ENCODE results near the gene ERI3.

ERI3 gene

GRCh38 chr1:44316231-44316759 lies 38.8 kb downstream of the ERI3 start:
- DNase-seq (ENCODE audit: low read depth in 2 of 2), result no peak

DNA sequence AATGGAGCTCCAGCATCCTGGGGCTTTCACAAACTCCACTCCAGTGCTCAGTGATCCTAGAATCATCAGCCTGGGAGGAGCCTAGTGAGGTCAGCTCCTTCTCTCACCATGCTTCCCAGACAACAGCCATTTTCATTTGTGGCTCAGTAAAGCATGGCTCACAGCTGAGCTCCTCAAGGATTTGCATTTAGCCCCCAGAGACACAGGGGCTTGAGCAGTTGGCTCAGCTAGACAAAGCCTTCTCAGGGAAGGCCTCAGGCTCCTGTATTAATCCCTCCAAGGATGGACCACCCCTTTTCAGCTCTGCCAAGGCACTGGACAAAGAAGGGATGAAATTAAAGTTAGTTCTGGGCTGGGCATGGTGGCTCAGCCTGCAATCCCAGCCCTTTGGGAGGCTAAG lies 39.5 kb downstream of the ERI3 start:
- no peak for DNase-seq (ENCODE audit: low read depth in 2 of 2)

- no peak for DNase-seq (ENCODE audit: low read depth in 2 of 2)
These were observed 40.6 kb downstream of the ERI3 start for GRCh38 chr1:44314452-44314851.

- DNase-seq (ENCODE audit: low read depth in 2 of 2), result no peak
These were observed 41.7 kb downstream of the ERI3 start for GRCh38 chr1:44313265-44313918.

GRCh38 chr1:44312399-44313196 lies 42.5 kb downstream of the ERI3 start:
- DNase-seq (ENCODE audit: low read depth in 2 of 2), result no peak

- DNase-seq (ENCODE audit: low read depth in 2 of 2), result no peak
These were observed 45.1 kb downstream of the ERI3 start for GRCh38 chr1:44310006-44310405.

- DNase-seq (ENCODE audit: low read depth in 2 of 2), result no peak
These were observed 49.1 kb downstream of the ERI3 start for GRCh38 chr1:44305962-44306422.

DNA sequence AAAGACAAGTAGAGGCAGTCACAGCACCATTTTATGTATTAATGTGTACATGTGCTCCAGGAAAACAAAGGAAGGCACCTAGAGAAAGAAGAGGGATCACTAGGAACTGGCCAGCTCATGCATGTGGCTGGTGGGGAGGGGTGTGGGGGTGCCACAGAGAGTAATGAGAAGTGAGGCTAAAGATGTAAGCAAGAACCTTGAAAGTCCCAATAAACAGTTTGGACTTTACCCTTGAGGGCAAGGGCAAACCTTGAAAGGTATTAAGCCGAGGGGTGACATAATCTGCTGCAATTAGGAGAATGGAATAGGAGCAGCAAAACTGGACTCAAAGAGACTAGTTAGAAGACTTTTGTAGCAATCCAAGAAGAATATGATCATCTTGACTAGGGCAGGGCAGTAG lies 51.5 kb downstream of the ERI3 start:
- DNase-seq (ENCODE audit: low read depth in 2 of 2), result no peak

DNA sequence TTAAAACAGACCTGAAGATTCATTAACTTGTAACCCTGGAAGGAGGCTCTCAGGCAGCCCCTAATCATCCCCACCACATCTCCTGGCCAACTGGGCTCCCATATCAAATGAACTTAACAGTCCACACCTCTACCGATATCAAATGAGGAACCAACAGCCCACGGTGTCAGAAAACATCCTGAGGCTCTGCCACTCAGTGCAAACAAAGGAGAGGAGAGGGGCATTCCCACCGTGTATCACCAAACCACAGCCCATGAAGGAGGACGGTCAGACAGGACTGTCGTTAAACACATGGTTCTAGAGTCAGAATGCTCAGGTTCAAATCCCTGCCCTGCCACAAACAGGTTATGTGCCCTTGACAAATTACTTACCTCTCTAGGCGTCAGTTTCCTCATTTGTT lies 52.5 kb downstream of the ERI3 start:
- DNase-seq (ENCODE audit: low read depth in 2 of 2), result no peak

GRCh38 chr1:44301442-44301841 lies 53.6 kb downstream of the ERI3 start:
- DNase-seq (ENCODE audit: low read depth in 2 of 2), result no peak

- no peak for DNase-seq (ENCODE audit: low read depth in 2 of 2)
These were observed 54.2 kb downstream of the ERI3 start for GRCh38 chr1:44300852-44301251.

GRCh38 chr1:44297695-44298400 lies 57.2 kb downstream of the ERI3 start:
- no peak for DNase-seq (ENCODE audit: low read depth in 2 of 2)

- no peak for DNase-seq (ENCODE audit: low read depth in 2 of 2)
These were observed 58.3 kb downstream of the ERI3 start for GRCh38 chr1:44296806-44297205.

GRCh38 chr1:44296086-44296485 lies 59.0 kb downstream of the ERI3 start:
- no peak for DNase-seq (ENCODE audit: low read depth in 2 of 2)

DNA sequence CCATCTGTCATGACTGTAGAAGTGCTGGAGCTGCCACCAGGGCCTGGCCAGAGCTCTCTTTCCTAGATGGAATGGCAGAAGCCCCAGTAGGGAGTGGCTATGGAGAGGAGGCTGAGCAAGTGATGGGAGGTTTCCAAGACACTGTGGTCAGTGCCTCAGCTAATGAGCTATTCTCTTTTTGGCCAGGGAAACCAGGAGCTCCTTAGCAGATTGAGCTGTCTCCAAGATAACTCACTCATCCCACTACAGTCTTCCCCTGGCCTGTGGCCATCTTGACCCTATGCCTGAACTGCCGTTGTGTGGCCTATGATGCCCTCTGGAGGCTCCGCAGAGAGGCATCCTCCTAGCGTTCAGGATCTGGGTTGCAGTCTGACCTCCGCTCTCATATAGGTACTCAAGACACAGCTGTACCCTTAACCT lies 60.5 kb downstream of the ERI3 start:
- no peak for DNase-seq (ENCODE audit: low read depth in 2 of 2)

DNA sequence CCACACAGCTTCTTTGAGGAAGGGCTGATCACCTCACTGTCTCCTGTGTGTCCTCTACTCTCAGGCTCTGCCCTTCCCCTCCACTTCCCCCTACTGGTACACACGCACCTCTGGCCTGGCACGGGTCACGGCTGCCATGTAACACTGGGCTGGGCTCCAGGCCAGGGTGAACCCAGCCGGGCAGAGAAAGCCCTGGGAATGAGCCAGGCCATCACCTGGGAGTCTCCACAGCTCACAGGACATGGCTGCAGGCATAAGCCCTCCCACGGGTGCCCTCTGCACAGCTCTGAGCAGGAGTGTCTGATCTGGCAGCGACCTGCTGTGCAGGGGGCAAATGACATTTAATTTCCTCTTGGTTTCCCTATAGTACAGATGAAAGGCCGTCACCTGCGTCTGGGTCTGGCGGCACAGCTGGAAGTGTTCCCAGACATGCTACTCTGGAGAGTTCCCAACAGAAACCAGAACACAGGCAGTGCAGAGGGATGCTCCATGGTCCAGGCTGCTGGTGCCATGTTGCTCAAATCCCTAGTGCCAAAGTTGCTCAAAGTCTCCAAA lies 61.2 kb downstream of the ERI3 start:
- no peak for DNase-seq (ENCODE audit: low read depth in 2 of 2)

DNA sequence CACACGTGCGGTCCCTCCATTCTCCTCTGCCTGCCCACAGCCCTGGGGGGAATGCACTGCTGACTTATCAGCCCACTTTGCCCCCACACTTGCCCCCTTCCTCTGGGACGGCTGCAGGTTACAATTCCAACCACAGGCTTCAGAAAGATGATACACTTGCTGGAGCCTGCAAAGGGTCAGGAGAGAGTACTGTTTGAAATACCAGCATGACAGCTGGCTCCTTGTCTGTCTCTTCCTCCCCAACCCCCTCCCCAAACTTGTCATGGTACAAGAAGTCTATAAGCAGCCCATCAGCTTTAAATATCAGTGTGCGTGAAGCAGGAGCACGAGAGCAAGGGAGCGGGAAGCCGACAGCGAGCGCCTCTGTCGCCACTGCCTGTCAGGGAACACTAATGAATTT lies 62.4 kb downstream of the ERI3 start:
- DNase-seq (ENCODE audit: low read depth in 2 of 2), result no peak

DNA sequence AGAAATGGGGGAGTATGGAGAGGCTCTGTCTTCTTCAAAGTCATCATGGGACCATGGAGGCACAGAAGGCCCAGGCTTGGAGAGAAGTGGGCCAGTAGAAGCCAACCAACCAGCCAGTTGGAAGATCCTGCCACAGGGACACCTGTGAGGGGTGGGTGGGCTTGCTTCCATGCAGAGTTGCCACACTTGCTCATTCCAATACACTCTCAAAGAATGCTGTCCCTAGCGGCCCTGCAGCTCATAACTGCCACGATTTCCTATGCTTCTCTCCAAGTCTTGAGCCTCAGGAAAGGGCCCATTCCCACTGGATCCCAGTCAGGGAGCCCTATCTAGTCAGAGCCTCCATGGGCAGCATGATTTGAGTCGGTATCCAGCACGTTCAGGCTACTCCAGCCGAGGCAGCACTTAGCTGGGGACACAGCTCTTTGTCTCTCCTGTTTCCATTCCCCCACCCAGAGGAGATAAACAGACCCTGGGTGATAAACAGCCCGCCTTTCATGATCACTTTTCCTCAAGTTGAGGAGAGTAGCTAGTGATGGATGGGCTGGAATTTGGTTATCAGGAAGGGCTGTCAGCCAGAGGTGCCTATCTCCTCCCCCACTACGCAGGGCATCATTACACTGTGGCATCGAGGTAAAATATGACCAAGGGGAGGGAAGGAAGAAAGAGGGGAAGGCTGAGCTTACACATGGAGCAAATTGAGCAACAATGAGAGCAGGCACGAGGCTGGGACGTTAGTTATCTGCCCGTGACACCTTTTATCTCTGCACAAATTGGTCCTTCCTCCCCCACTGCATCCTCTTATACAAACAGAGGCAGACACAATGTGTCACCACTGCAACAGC lies 64.6 kb downstream of the ERI3 start:
- DNase-seq (ENCODE audit: low read depth in 2 of 2), result no peak

- DNase-seq (ENCODE audit: low read depth in 2 of 2), result no peak
These were observed 65.5 kb downstream of the ERI3 start for GRCh38 chr1:44289530-44289929.

DNA sequence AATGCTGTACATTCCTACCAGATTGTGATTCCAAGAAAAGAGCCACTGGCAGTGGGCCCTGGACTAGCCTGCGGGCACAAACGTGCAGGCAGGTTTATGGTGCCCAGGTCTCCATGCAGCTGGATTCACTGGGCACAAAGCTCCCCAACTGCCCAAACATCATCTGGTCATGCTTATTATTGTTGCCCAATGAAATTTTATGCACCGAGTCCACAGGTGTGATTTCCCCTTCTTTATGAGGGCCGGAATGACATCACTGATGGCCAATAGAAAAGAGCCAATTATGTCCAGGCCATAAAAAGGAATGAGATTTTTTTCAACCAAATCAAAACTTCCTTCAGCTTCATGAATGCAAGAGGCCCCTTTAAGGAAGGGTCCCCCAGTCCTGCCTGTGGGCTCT lies 66.2 kb downstream of the ERI3 start:
- DNase-seq (ENCODE audit: low read depth in 2 of 2), result no peak

DNA sequence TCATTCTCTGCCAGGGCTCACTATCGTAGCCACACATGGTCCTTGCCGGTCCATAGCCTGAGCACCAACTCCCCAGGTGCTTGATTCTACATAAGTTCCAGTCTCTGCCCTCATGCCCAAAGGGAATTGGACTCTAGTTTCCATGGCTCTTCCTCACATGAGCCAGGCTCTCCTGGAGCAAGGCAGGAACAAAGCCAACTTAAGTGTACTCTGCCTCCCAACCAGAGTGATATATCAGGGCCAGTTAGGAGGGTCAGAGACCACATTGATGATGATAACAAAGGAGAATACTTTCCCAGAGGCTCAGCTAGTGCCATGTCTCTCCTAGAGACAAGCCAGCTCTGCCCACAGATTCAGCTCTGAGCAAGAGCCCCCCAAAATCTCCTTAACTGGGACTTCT lies 70.9 kb downstream of the ERI3 start:
- no peak for DNase-seq (ENCODE audit: low read depth in 2 of 2)

All from stimulated activated CD8-positive, alpha-beta memory T cell treated with anti-CD3 and anti-CD28 coated beads, Interleukin-15, amount 100 ng/mL, for 4 hours (primary cell).